Neural crest cell (in vitro differentiated cells): ENCODE data around the gene PLPP3. TPM values are rescaled to one million over a fixed set of nuclear protein-coding genes. Genes with fewer than 3 reads are reported as not detected.
A peak's percentile ranks its signal among the peaks of the same experiment; 100 is the strongest.

Source experiments
- DNase-seq: peaks from one replicate; pipeline ENCODE4 v3.0.0; 2021; ENCODE audit warnings: low read depth, mixed read lengths, low spot score
- H3K27ac Mint-ChIP-seq: one replicate; pipeline ENCODE4 v1.8.0; 2021; ENCODE audit warnings: mild to moderate bottlenecking, mixed read lengths; ENCODE audit not compliant: unreplicated experiment
- H3K27me3 Mint-ChIP-seq: 2 replicates; pipeline ENCODE4 v1.8.0; 2021; ENCODE audit warnings: low read depth, mild to moderate bottlenecking, mixed read lengths
- H3K36me3 Mint-ChIP-seq: 2 replicates; pipeline ENCODE4 v1.8.0; 2021; ENCODE audit warnings: low read depth, mild to moderate bottlenecking, mixed read lengths
- H3K4me1 Mint-ChIP-seq: 2 replicates; pipeline ENCODE4 v1.8.0; 2021; ENCODE audit warnings: mixed read lengths
- H3K4me3 Mint-ChIP-seq: one replicate; pipeline ENCODE4 v1.8.0; 2021; ENCODE audit warnings: mild to moderate bottlenecking, mixed read lengths
- H3K9me3 Mint-ChIP-seq: 2 replicates; pipeline ENCODE4 v1.8.0; 2021; ENCODE audit warnings: mixed read lengths
- total RNA-seq: library from RNA; stranded (reverse); gene quantifications from 2 replicates; pipeline ENCODE4 v1.2.1, GENCODE V29; 2021
- TF ChIP-seq, protein P1 (sequence below): fragments of 200-600 bp; sonication (generic); conservative IDR thresholded peaks from 2 replicates; pipeline ENCODE4 v1.5.0; 2021; ENCODE audit warnings: antibody characterized with exemption, mild to moderate bottlenecking

The PLPP3 gene
- total RNA-seq, 1 donor from 2014 or later: 24.7 TPM

DNA sequence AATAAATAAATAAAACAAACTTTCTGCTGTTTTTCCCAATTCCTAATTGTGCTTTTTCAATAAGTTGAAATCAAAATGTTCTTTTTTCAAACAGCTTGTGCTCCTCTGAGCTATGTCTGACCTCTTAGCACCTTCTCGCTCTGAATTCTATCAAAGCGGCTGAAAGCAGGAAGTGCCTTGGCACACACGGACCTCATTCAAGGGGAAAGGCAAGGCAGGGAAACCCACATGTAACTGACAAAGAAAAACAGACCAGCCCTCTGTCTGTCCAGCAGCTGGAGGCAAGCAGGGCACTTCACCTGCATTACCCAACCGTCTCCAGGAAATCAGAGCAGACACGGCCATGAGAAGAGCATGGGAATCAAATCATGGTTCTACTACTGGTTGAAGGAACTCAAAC, 56.7 kb downstream of the PLPP3 start:
- H3K36me3 Mint-ChIP-seq: peaks cover 12% of the 10 kb centered on the region

DNA sequence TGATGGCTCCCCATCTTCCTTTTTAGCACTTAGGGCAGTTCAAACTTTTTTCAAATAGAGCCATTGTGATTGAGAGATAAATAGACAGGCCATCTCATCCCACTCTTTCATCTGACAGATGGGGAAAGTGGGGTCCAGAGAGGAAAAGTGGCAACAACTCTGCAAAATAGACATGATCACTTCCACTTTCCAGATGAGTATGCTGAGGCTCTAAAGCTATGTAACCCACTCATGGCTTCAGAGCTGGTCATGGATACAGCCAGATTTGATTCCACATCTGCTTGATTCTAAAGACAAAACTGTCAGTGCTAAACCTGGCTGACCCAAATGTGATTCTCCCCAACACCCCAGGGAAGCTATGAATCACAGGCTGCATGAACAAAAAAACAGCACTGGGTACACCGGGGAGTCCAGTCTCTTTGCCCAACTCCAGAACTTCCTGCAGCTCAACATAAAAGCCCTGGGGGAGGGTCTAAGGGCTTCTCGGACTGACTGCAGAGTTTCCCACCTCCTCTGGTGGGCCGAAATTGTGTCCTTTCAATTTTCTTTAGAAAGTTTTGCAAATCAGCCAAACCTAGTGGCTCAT, 59.3 kb downstream of the PLPP3 start:
- DNase-seq: no peak
- H3K9me3 Mint-ChIP-seq: no peaks in the 10 kb centered on the region
- peaks cover 43% of the 10 kb centered on the region for H3K4me1 Mint-ChIP-seq
- no peak overlapping the region for H3K4me3 Mint-ChIP-seq
- H3K27me3 Mint-ChIP-seq: no peaks in the 10 kb centered on the region
- TF ChIP-seq, protein P1, sequence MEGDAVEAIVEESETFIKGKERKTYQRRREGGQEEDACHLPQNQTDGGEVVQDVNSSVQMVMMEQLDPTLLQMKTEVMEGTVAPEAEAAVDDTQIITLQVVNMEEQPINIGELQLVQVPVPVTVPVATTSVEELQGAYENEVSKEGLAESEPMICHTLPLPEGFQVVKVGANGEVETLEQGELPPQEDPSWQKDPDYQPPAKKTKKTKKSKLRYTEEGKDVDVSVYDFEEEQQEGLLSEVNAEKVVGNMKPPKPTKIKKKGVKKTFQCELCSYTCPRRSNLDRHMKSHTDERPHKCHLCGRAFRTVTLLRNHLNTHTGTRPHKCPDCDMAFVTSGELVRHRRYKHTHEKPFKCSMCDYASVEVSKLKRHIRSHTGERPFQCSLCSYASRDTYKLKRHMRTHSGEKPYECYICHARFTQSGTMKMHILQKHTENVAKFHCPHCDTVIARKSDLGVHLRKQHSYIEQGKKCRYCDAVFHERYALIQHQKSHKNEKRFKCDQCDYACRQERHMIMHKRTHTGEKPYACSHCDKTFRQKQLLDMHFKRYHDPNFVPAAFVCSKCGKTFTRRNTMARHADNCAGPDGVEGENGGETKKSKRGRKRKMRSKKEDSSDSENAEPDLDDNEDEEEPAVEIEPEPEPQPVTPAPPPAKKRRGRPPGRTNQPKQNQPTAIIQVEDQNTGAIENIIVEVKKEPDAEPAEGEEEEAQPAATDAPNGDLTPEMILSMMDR: no peak
- no peak overlapping the region for H3K27ac Mint-ChIP-seq
- H3K36me3 Mint-ChIP-seq: peaks cover 9% of the 10 kb centered on the region

More for the DNA sequence above, 56.7 kb downstream of the PLPP3 start:
- Mint-ChIP-seq H3K27ac (peak overlapping the region; percentile 65), H3K4me1 (peaks cover 46% of the 10 kb centered on the region), H3K27me3 (no peaks in the 10 kb centered on the region), H3K4me3 (no peak overlapping the region), H3K9me3 (no peaks in the 10 kb centered on the region)
- DNase-seq: no peak
- TF ChIP-seq, protein P1: no peak

- Mint-ChIP-seq H3K4me1 (peaks cover 44% of the 10 kb centered on the region), H3K9me3 (no peaks in the 10 kb centered on the region), H3K27ac (no peak overlapping the region), H3K4me3 (no peak overlapping the region), H3K27me3 (no peaks in the 10 kb centered on the region), H3K36me3 (peaks cover 14% of the 10 kb centered on the region)
- TF ChIP-seq, protein P1: no peak
- DNase-seq: no peak
Measured at GRCh38 chr1:56517404-56518130, 61.8 kb downstream of the PLPP3 start.

DNA sequence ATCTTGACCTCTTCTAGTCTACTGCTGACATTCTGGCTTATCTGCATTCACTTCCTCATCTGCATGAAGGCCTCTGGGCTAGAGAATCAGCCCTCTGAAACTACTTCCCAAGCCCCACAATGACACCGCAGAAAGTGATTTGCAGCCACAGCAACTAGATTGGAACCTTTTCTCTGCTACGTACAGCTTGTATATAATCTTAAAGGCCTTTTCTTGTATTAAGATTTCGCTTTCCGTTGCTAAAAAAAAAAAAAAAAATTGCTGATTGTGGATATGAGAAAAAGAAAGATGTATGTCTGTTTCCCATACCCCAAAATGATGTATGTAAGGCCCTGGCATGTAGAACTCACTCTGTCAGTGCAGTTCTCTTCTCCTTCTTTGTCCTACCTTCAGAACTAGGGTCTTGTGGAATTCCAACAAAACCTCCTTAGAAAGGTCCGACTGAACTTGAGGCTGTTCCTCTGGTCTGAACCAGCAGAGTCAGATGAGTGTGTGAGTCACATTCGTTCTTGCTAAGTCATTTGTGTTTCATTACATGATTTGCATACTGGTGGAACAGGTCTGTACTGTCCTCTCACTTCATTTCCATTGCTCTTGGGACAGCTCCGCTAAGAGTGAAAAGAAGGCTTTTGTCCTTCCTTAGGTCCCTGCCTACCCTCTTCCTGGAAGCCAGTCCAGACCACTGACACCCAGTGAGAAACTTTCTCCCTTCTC, 62.7 kb downstream of the PLPP3 start:
- DNase-seq: no peak
- no peaks in the 10 kb centered on the region for H3K27me3 Mint-ChIP-seq
- H3K4me3 Mint-ChIP-seq: no peak overlapping the region
- H3K36me3 Mint-ChIP-seq: peaks cover 14% of the 10 kb centered on the region
- H3K27ac Mint-ChIP-seq: no peak overlapping the region
- TF ChIP-seq, protein P1: no peak
- H3K9me3 Mint-ChIP-seq: no peaks in the 10 kb centered on the region
- H3K4me1 Mint-ChIP-seq: peaks cover 38% of the 10 kb centered on the region

- H3K27ac Mint-ChIP-seq: no peak overlapping the region
- DNase-seq: no peak
- peaks cover 38% of the 10 kb centered on the region for H3K4me1 Mint-ChIP-seq
- H3K36me3 Mint-ChIP-seq: peaks cover 15% of the 10 kb centered on the region
- TF ChIP-seq, protein P1: no peak
- no peaks in the 10 kb centered on the region for H3K27me3 Mint-ChIP-seq
- no peaks in the 10 kb centered on the region for H3K9me3 Mint-ChIP-seq
- H3K4me3 Mint-ChIP-seq: no peak overlapping the region
Measured at GRCh38 chr1:56515898-56516538, 63.3 kb downstream of the PLPP3 start.
